Naive thymus-derived CD4-positive, alpha-beta T cell (primary cell): ENCODE data around the gene XK. TPM values are rescaled to one million over a fixed set of nuclear protein-coding genes. Genes with fewer than 3 reads are reported as not detected.

ENCODE experiments used
- ATAC-seq: fragments of 150-1000 bp; cut with Tn5 transposase; 2 replicates; pipeline ENCODE4 v1.10.0; 2021; ENCODE audit warnings: mild to moderate bottlenecking, moderate library complexity
- CTCF ChIA-PET: fragments of 350-600 bp; sonication (Branson Sonifier 250); formaldehyde crosslinking; loops from one replicate; lab custom pipeline; 2021; ENCODE audit warnings: antibody characterized with exemption; lab: Charles Lee
- POLR2A ChIA-PET: fragments of 350-600 bp; sonication (Branson Sonifier 250); formaldehyde crosslinking; loops from one replicate; lab custom pipeline; 2021; ENCODE audit warnings: antibody characterized with exemption, inconsistent platforms; lab: Charles Lee
- DNase-seq, 9 donors: peaks; one replicate each; pipeline versions ENCODE4 v3.0.0 to v3.0.0-alpha.2; 2020 to 2022; ENCODE audit warnings: mixed read lengths in 1 of 9
- H3K27ac ChIP-seq: one replicate; pipeline ENCODE4 v1.7.0; 2013; ENCODE audit warnings: mild to moderate bottlenecking, low read depth, low read length, moderate library complexity
- H3K27me3 ChIP-seq, 2 donors: one replicate each; pipeline ENCODE4 v1.7.0; 2013; ENCODE audit warnings: low read length in 2 of 2, mild to moderate bottlenecking in 2 of 2, moderate library complexity in 2 of 2; ENCODE audit not compliant: control insufficient read depth in 2 of 2, insufficient read depth in 2 of 2
- H3K36me3 ChIP-seq, 3 experiments: 1 replicate in 2 of 3; 2 replicates in 1 of 3; pipeline ENCODE4 v1.7.0; 2013; ENCODE audit warnings: low read length in 3 of 3, mild to moderate bottlenecking in 3 of 3, moderate library complexity in 1 of 3; ENCODE audit not compliant: insufficient read depth in 3 of 3, control insufficient read depth in 2 of 3
- H3K4me1 ChIP-seq, 2 donors: one replicate each; pipeline ENCODE4 v1.7.0; 2013; ENCODE audit warnings: low read length in 2 of 2, mild to moderate bottlenecking in 2 of 2, moderate library complexity in 1 of 2; ENCODE audit not compliant: control insufficient read depth in 2 of 2, insufficient read depth in 2 of 2
- H3K4me3 ChIP-seq: 2 replicates; pipeline ENCODE4 v1.7.0; 2013; ENCODE audit warnings: mild to moderate bottlenecking, low read length
- H3K9me3 ChIP-seq, 3 experiments: 1 replicate in 2 of 3; 2 replicates in 1 of 3; pipeline ENCODE4 v1.7.0; 2013; ENCODE audit warnings: low read length in 3 of 3; ENCODE audit not compliant: control insufficient read depth in 2 of 3
- H3K27ac Mint-ChIP-seq, 9 donors: one replicate each; pipeline ENCODE4 v1.8.0; 2020 to 2022; ENCODE audit warnings: mixed read lengths in 9 of 9, mild to moderate bottlenecking in 8 of 9, moderate library complexity in 5 of 9, inconsistent platforms in 2 of 9
- H3K27me3 Mint-ChIP-seq, 5 donors: one replicate each; pipeline ENCODE4 v1.8.0; 2021 to 2022; ENCODE audit warnings: mixed read lengths in 5 of 5, mild to moderate bottlenecking in 1 of 5
- H3K36me3 Mint-ChIP-seq, 5 donors: one replicate each; pipeline ENCODE4 v1.8.0; 2020 to 2022; ENCODE audit warnings: mixed read lengths in 5 of 5, mild to moderate bottlenecking in 3 of 5, inconsistent platforms in 1 of 5
- H3K4me1 Mint-ChIP-seq, 7 donors: one replicate each; pipeline ENCODE4 v1.8.0; 2020 to 2022; ENCODE audit warnings: mixed read lengths in 7 of 7, mild to moderate bottlenecking in 3 of 7, inconsistent platforms in 1 of 7
- H3K4me3 Mint-ChIP-seq, 10 donors: one replicate each; pipeline ENCODE4 v1.8.0; 2020 to 2022; ENCODE audit warnings: mild to moderate bottlenecking in 10 of 10, mixed read lengths in 10 of 10, moderate library complexity in 6 of 10, inconsistent platforms in 2 of 10
- H3K9me3 Mint-ChIP-seq, 11 donors: one replicate each; pipeline ENCODE4 v1.8.0; 2020 to 2022; ENCODE audit warnings: mixed read lengths in 11 of 11, mild to moderate bottlenecking in 4 of 11, inconsistent platforms in 1 of 11, moderate library complexity in 1 of 11
- intact Hi-C, 2 donors: fragments of 100-400 bp; cut with micrococcal nuclease; formaldehyde crosslinking; loops; one replicate each; pipeline ENCODE4 v1.15.1; 2023
- polyA plus RNA-seq, 2 donors: library from polyadenylated mRNA; unstranded; fragments of 300-500 nt; fragmentation: Illumina TruSeq; gene quantifications; one replicate each; pipeline ENCODE4 v1.2.3, GENCODE V29; 2021
- total RNA-seq, 6 experiments: library from RNA in 5 of 6; stranded (reverse) in 5 of 6; gene quantifications; 1 replicate in 5 of 6; 2 replicates in 1 of 6; pipeline ENCODE4 v1.2.3 and lab custom pipeline; 2021 to 2026

The XK gene
- total and polyA plus RNA-seq, 7 experiments from 2014 or later, result 0.07 to 0.19 (median 0.17) TPM; not detected in 4

GRCh38 chrX:37678574-37678973 lies 7.0 kb upstream of the XK start:
- Mint-ChIP-seq H3K4me3 (no peak overlapping the region), H3K27me3 (peaks cover 0 to 7% (median 0%) of the 10 kb centered on the region in 5 donors), H3K27ac (no peak overlapping the region), H3K9me3 (no peaks in the 10 kb centered on the region), H3K4me1 (no peaks in the 10 kb centered on the region), H3K36me3 (no peaks in the 10 kb centered on the region)
- Histone ChIP-seq H3K27me3 (no peaks in the 10 kb centered on the region), H3K4me3 (no peak overlapping the region), H3K36me3 (no peaks in the 10 kb centered on the region), H3K9me3 (no peaks in the 10 kb centered on the region), H3K4me1 (no peaks in the 10 kb centered on the region), H3K27ac (no peak overlapping the region)
- ChIA-PET POLR2A (no interaction called here), CTCF (no interaction called here)
- ATAC-seq (no peak), DNase-seq (no peak)
- intact Hi-C loops, result no loop called here

- H3K27me3 ChIP-seq, result no peaks in the 10 kb centered on the region
- POLR2A ChIA-PET, result no interaction called here
- Mint-ChIP-seq H3K4me3 (no peak overlapping the region), H3K4me1 (no peaks in the 10 kb centered on the region), H3K36me3 (no peaks in the 10 kb centered on the region), H3K27me3 (peaks cover 0 to 7% (median 0%) of the 10 kb centered on the region in 5 donors), H3K9me3 (no peaks in the 10 kb centered on the region), H3K27ac (no peak overlapping the region)
- H3K9me3 ChIP-seq, result no peaks in the 10 kb centered on the region
- DNase-seq (no peak), ATAC-seq (no peak)
- no peak overlapping the region for H3K4me3 ChIP-seq
- intact Hi-C loops, result no loop called here
- no peaks in the 10 kb centered on the region for H3K36me3 ChIP-seq
- no peaks in the 10 kb centered on the region for H3K4me1 ChIP-seq
- CTCF ChIA-PET, result no interaction called here
- no peak overlapping the region for H3K27ac ChIP-seq
Observed at GRCh38 chrX:37679230-37679629, 6.4 kb upstream of the XK start.

GRCh38 chrX:37679888-37680287 lies 5.7 kb upstream of the XK start:
- Histone ChIP-seq H3K9me3 (no peaks in the 10 kb centered on the region), H3K27me3 (no peaks in the 10 kb centered on the region), H3K27ac (no peak overlapping the region), H3K4me3 (no peak overlapping the region), H3K36me3 (no peaks in the 10 kb centered on the region), H3K4me1 (no peaks in the 10 kb centered on the region)
- no peaks in the 10 kb centered on the region for H3K9me3 Mint-ChIP-seq
- ATAC-seq (no peak), DNase-seq (no peak)
- H3K27me3 Mint-ChIP-seq, result peaks cover 0 to 7% (median 0%) of the 10 kb centered on the region in 5 donors
- H3K27ac Mint-ChIP-seq, result no peak overlapping the region
- ChIA-PET CTCF (no interaction called here), POLR2A (no interaction called here)
- intact Hi-C loops, result no loop called here
- H3K4me3 Mint-ChIP-seq, result no peak overlapping the region
- H3K36me3 Mint-ChIP-seq, result no peaks in the 10 kb centered on the region
- H3K4me1 Mint-ChIP-seq, result no peaks in the 10 kb centered on the region

- Mint-ChIP-seq H3K4me1 (peaks cover 0 to 5% (median 0%) of the 10 kb centered on the region in 7 donors), H3K36me3 (no peaks in the 10 kb centered on the region), H3K27me3 (peaks cover 0 to 7% (median 0%) of the 10 kb centered on the region in 5 donors), H3K4me3 (peak overlapping the region in 6 of 10 donors; percentile 36 to 74 (median 50)), H3K9me3 (peaks cover 0 to 1% (median 0%) of the 10 kb centered on the region in 11 donors), H3K27ac (no peak overlapping the region)
- DNase-seq (no peak), ATAC-seq (no peak)
- Histone ChIP-seq H3K9me3 (no peaks in the 10 kb centered on the region), H3K27me3 (no peaks in the 10 kb centered on the region), H3K36me3 (no peaks in the 10 kb centered on the region), H3K4me3 (no peak overlapping the region), H3K27ac (no peak overlapping the region), H3K4me1 (no peaks in the 10 kb centered on the region)
- CTCF ChIA-PET, result no interaction called here
- intact Hi-C loops, result no loop called here
- POLR2A ChIA-PET, result no interaction called here
Observed at GRCh38 chrX:37684426-37684825, 1.2 kb upstream of the XK start.

- Histone ChIP-seq H3K36me3 (no peaks in the 10 kb centered on the region), H3K4me3 (no peak overlapping the region), H3K27ac (no peak overlapping the region), H3K27me3 (no peaks in the 10 kb centered on the region), H3K4me1 (no peaks in the 10 kb centered on the region), H3K9me3 (no peaks in the 10 kb centered on the region)
- CTCF ChIA-PET, result no interaction called here
- no peaks in the 10 kb centered on the region for H3K36me3 Mint-ChIP-seq
- H3K4me1 Mint-ChIP-seq, result peaks cover 0 to 5% (median 0%) of the 10 kb centered on the region in 7 donors
- DNase-seq, result no peak
- POLR2A ChIA-PET, result no interaction called here
- ATAC-seq, result no peak
- intact Hi-C loops, result no loop called here
- H3K4me3 Mint-ChIP-seq, result peak overlapping the region in 9 of 10 donors; percentile 36 to 74 (median 50)
- H3K9me3 Mint-ChIP-seq, result peaks cover 0 to 1% (median 0%) of the 10 kb centered on the region in 11 donors
- H3K27ac Mint-ChIP-seq, result no peak overlapping the region
- H3K27me3 Mint-ChIP-seq, result peaks cover 0 to 7% (median 0%) of the 10 kb centered on the region in 5 donors
Observed at GRCh38 chrX:37684973-37685372, 618 bp upstream of the XK start.

- Histone ChIP-seq H3K27ac (no peak overlapping the region), H3K4me3 (no peak overlapping the region), H3K36me3 (no peaks in the 10 kb centered on the region), H3K9me3 (no peaks in the 10 kb centered on the region), H3K4me1 (no peaks in the 10 kb centered on the region), H3K27me3 (no peaks in the 10 kb centered on the region)
- H3K27ac Mint-ChIP-seq, result no peak overlapping the region
- H3K4me3 Mint-ChIP-seq, result peak overlapping the region; percentile 64 to 77 (median 72)
- H3K9me3 Mint-ChIP-seq, result peaks cover 0 to 1% (median 0%) of the 10 kb centered on the region in 11 donors
- ATAC-seq (no peak), DNase-seq (no peak)
- ChIA-PET POLR2A (no interaction called here), CTCF (no interaction called here)
- intact Hi-C loops, result no loop called here
- no peaks in the 10 kb centered on the region for H3K36me3 Mint-ChIP-seq
- peaks cover 0 to 5% (median 0%) of the 10 kb centered on the region in 7 donors for H3K4me1 Mint-ChIP-seq
- H3K27me3 Mint-ChIP-seq, result peaks cover 0 to 7% (median 0%) of the 10 kb centered on the region in 5 donors
Observed at GRCh38 chrX:37686369-37686995, 891 bp downstream of the XK start.

GRCh38 chrX:37686996-37687395 lies 1.4 kb downstream of the XK start:
- Histone ChIP-seq H3K4me1 (no peaks in the 10 kb centered on the region), H3K27ac (no peak overlapping the region), H3K27me3 (no peaks in the 10 kb centered on the region), H3K9me3 (no peaks in the 10 kb centered on the region), H3K4me3 (no peak overlapping the region), H3K36me3 (no peaks in the 10 kb centered on the region)
- Mint-ChIP-seq H3K36me3 (no peaks in the 10 kb centered on the region), H3K4me1 (peaks cover 0 to 5% (median 0%) of the 10 kb centered on the region in 7 donors), H3K4me3 (peak overlapping the region in 1 of 10 donors; percentile 42), H3K9me3 (peaks cover 0 to 1% (median 0%) of the 10 kb centered on the region in 11 donors), H3K27ac (no peak overlapping the region), H3K27me3 (peaks cover 0 to 7% (median 0%) of the 10 kb centered on the region in 5 donors)
- ATAC-seq (no peak), DNase-seq (no peak)
- POLR2A ChIA-PET, result no interaction called here
- intact Hi-C loops, result no loop called here
- CTCF ChIA-PET, result no interaction called here
